Measurements from ENCODE around the gene LRRC3. TPM values are rescaled to one million over a fixed set of nuclear protein-coding genes. Genes with fewer than 3 reads are reported as not detected.

Gene LRRC3
- total and polyA plus RNA-seq, 2 experiments from 2014 or later: 4.1 to 9.5 TPM

DNA sequence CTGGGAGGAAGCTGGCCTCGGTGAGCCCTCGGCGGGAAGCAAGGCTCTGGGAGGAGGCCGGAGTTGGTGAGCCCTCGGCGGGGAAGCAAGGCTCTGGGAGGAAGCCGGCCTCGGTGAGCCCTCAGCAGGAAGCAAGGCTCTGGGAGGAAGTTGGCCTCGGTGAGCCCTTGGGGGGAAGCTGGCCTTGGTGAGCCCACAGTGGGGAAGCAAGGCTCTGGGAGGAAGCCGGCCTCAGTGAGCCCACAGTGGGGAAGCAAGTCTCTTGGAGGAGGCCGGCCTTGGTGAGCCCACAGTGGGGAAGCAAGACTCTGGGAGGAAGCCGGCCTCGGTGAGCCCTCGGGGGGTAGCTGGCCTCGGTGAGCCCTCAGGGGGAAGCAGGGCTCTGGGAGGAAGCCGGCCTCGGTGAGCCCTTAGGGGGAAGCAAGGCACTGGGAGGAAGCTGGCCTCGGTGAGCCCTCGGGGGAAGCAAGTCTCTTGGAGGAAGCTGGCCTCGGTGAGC lies 48.6 kb downstream of the LRRC3 start:
- no peak for TF ChIP-seq CTCF (IDR thresholded peaks at IDR 0.05; ENCODE audit: low read depth, low read length)
- Histone ChIP-seq H3K9me3 (ENCODE audit: low read depth) (no peaks in the 10 kb centered on the region), H3K4me1 (ENCODE audit: low read depth) (peaks cover 13% of the 10 kb centered on the region), H3K4me3 (no peak overlapping the region), H3K27ac (no peak overlapping the region), H3K36me3 (no peaks in the 10 kb centered on the region), H3K27me3 (no peaks in the 10 kb centered on the region)
- no peak for DNase-seq (ENCODE audit: low read depth in 1 of 2, low spot score in 1 of 2)

GRCh38 chr21:44505673-44506278 lies 50.5 kb downstream of the LRRC3 start:
- no peak for DNase-seq (ENCODE audit: low read depth in 1 of 2, low spot score in 1 of 2)
- H3K4me1 ChIP-seq (ENCODE audit: low read depth): peaks cover 9% of the 10 kb centered on the region
- no peak for TF ChIP-seq CTCF (IDR thresholded peaks at IDR 0.05; ENCODE audit: low read depth, low read length)
- H3K9me3 ChIP-seq (ENCODE audit: low read depth): no peaks in the 10 kb centered on the region
- no peaks in the 10 kb centered on the region for H3K27me3 ChIP-seq
- H3K4me3 ChIP-seq: no peak overlapping the region
- no peaks in the 10 kb centered on the region for H3K36me3 ChIP-seq
- no peak overlapping the region for H3K27ac ChIP-seq

DNA sequence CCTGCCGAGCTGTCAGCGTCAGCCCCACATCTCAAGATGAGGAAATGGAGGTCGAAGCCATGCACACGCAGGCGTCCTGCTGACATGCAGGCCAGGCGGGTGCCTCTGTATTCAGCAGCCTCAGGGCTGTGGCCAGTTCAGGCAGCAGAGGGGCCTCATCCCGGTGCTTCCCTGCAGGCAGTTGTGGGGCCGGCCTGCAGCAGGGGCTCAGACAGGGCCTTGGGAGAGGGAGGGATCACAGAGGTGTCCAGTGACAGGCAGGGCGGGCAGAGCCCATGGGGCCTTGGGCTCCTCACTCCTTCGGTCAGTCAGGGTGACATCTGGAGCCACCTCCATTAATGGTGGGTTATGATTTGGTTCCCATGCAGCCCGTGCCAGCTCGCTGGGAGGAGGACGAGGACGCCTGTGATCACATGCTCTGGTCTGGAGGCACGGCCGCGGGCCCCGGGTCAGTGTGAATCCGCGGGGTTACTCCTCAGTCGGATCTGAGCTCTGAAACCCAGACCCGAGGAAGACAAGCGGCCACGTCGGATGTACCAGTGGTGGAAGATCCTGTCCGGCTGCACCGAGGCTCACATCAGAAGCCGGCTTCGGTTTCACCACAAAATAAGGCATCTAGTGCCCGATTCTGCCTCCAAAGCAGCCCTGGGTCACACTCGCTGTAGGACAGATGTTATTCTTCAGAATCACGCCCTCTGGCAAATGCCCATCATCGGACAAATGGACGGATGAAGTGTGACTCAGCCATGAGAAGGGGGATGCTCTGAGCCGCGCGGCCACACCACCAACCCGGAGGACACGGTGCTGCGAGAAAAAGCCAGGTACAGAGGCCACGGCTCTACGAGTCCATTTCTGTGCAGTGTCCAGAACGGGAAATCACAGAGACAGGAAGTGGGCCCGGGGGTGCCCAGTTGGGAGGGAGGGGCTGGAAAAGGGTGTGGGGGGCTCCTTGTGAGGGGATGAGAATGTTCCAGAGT lies 51.3 kb downstream of the LRRC3 start:
- Histone ChIP-seq H3K4me1 (ENCODE audit: low read depth) (peaks cover 9% of the 10 kb centered on the region), H3K27me3 (no peaks in the 10 kb centered on the region), H3K36me3 (peaks cover 4% of the 10 kb centered on the region), H3K27ac (no peak overlapping the region), H3K9me3 (ENCODE audit: low read depth) (no peaks in the 10 kb centered on the region), H3K4me3 (no peak overlapping the region)
- DNase-seq (ENCODE audit: low read depth in 1 of 2, low spot score in 1 of 2): peak in 1 of 2 donors; percentile 42
- TF ChIP-seq CTCF (IDR thresholded peaks at IDR 0.05; ENCODE audit: low read depth, low read length): no peak

DNA sequence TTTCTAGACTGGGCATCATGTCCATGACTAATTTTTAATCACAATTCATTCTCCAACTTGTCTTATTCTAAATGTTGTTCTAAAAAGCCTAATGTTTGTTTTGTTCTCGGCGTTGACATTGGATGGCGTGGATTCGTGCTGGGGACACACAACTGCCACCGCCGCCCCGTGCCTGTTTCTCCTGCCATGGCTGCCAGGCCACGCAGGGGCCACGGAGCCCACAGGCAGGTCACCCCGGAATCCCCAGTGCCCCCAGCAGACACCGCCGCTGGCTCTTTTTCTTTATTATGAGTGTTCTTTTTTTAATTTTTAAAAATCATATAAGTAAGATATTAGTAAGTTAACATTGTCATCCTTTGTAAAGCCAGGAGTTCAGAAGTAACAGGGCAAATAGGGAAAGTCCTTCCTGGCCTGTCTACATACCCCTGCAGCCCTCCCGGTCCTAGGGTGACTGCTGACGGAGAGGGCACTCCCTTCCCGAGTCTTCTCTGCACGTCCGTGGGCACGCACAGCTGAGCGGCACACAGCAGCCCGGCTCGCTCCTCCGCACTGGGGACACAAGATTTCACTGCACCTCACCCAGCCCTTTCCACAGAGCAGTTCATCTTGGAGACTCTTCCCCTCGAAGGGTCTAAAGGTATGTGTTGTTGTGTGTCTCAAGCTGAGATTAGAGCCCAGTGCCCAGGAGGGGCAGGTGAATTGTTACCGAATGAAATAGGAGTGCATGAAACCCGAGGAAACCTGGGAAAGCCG lies 52.5 kb downstream of the LRRC3 start:
- H3K27me3 ChIP-seq: no peaks in the 10 kb centered on the region
- DNase-seq (ENCODE audit: low read depth in 1 of 2, low spot score in 1 of 2): no peak
- H3K4me1 ChIP-seq (ENCODE audit: low read depth): peaks cover 9% of the 10 kb centered on the region
- no peak for TF ChIP-seq CTCF (IDR thresholded peaks at IDR 0.05; ENCODE audit: low read depth, low read length)
- H3K27ac ChIP-seq: no peak overlapping the region
- no peaks in the 10 kb centered on the region for H3K9me3 ChIP-seq (ENCODE audit: low read depth)
- H3K36me3 ChIP-seq: peaks cover 4% of the 10 kb centered on the region
- H3K4me3 ChIP-seq: no peak overlapping the region

GRCh38 chr21:44508426-44508710 lies 53.1 kb downstream of the LRRC3 start:
- Histone ChIP-seq H3K27me3 (no peaks in the 10 kb centered on the region), H3K4me3 (no peak overlapping the region), H3K9me3 (ENCODE audit: low read depth) (no peaks in the 10 kb centered on the region), H3K4me1 (ENCODE audit: low read depth) (peaks cover 9% of the 10 kb centered on the region), H3K27ac (no peak overlapping the region), H3K36me3 (peaks cover 4% of the 10 kb centered on the region)
- no peak for TF ChIP-seq CTCF (IDR thresholded peaks at IDR 0.05; ENCODE audit: low read depth, low read length)
- DNase-seq (ENCODE audit: low read depth in 1 of 2, low spot score in 1 of 2): no peak

All from cardiac muscle cell (in vitro differentiated cells and primary cell).